Fibroblast of lung (primary cell): ENCODE data around the gene LINGO3.

Experiments used
- EZH2 ChIP-seq: IDR thresholded peaks from 2 replicates; pipeline ENCODE4 v1.5.1; 2012; ENCODE audit warnings: low read length, control low read depth, mild to moderate bottlenecking; ENCODE audit errors: missing control alignments
- TF ChIP-seq, protein P1 (sequence below), 2 donors: IDR thresholded peaks in 1 of 2; conservative IDR thresholded peaks in 1 of 2; 1 replicate in 1 of 2; 2 replicates in 1 of 2; pipeline ENCODE4 v1.5.1; 2011 to 2012; ENCODE audit warnings: low read length in 2 of 2, control low read depth in 1 of 2, inconsistent platforms in 1 of 2, low read depth in 1 of 2, mild to moderate bottlenecking in 1 of 2

GRCh38 chr19:2333027-2333806, 25.3 kb upstream of the LINGO3 start:
- TF ChIP-seq, protein P1, sequence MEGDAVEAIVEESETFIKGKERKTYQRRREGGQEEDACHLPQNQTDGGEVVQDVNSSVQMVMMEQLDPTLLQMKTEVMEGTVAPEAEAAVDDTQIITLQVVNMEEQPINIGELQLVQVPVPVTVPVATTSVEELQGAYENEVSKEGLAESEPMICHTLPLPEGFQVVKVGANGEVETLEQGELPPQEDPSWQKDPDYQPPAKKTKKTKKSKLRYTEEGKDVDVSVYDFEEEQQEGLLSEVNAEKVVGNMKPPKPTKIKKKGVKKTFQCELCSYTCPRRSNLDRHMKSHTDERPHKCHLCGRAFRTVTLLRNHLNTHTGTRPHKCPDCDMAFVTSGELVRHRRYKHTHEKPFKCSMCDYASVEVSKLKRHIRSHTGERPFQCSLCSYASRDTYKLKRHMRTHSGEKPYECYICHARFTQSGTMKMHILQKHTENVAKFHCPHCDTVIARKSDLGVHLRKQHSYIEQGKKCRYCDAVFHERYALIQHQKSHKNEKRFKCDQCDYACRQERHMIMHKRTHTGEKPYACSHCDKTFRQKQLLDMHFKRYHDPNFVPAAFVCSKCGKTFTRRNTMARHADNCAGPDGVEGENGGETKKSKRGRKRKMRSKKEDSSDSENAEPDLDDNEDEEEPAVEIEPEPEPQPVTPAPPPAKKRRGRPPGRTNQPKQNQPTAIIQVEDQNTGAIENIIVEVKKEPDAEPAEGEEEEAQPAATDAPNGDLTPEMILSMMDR (conservative IDR thresholded peaks at IDR 0.05 in 1 of 2, IDR thresholded peaks at IDR 0.05 in 1 of 2; ENCODE audit: low read depth in 1 of 2, low read length in 2 of 2): no peak
- no peak for TF ChIP-seq EZH2
